KOPT-K1 (cell line): ENCODE data around the gene UCK1.
"Not testable (repeated sequence)": the region's sequence is repeated elsewhere in the genome, so short reads cannot be mapped to it uniquely, and the experiment has no call there.

Source experiments
- H3K27ac ChIP-seq: fragments of 200-600 bp; sonication (generic); 2 replicates; pipeline ENCODE4 v1.5.1; 2016; ENCODE audit warnings: antibody characterized with exemption, mild to moderate bottlenecking, low read depth, low read length; ENCODE audit not compliant: poor library complexity, severe bottlenecking
- H3K36me3 ChIP-seq: fragments of 200-600 bp; sonication (generic); 2 replicates; pipeline ENCODE4 v1.5.1; 2017; ENCODE audit warnings: antibody characterized with exemption, mild to moderate bottlenecking, low read length, moderate library complexity; ENCODE audit not compliant: insufficient read depth
- H3K9me3 ChIP-seq: fragments of 200-600 bp; sonication (generic); 2 replicates; pipeline ENCODE4 v1.5.1; 2017; ENCODE audit warnings: antibody characterized with exemption, low read length, mild to moderate bottlenecking; ENCODE audit not compliant: insufficient read depth, poor library complexity, severe bottlenecking

UCK1 gene

DNA sequence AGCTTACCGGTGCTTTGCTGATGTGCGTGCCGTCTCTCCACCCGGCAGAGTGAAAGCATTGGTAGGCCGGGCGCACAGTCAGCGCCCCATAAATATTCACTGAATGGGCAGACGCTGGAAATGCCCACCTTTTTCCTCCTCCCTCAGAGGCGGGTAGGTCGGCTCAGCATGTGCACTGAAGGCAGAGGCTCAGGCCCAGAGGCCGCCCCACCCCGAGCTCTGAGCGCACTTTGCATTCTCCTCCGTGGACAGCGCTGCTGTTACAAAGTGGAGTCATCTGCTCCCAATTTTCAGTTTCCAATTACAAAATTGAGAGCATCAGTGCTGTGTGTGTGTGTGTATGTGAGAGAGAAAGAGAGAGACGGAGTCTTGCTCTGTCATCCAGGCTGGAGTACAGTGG, 10.6 kb downstream of the UCK1 start:
- no peak overlapping the region for H3K27ac ChIP-seq
- peaks cover 97% of the 10 kb centered on the region for H3K36me3 ChIP-seq
- H3K9me3 ChIP-seq: no peaks in the 10 kb centered on the region

DNA sequence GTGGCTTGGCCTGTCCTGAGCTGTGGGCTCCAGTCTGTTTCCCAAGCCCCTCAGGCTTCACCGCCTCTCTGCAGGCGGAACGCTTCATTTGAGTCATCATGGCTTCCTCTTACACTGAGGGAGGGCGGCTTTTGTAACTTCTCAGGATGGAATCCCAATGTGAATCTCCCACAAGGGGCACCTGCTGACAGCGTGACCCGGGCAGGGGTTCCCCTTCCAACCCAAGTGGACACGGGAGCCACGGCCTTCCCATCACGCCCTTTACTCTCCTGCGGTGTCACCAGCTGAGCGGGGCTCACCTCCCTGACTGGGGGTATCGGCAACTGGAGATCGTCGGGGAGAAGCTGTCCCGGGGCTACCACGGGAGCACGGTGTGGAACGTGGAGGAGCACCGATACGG, 12.5 kb downstream of the UCK1 start:
- peaks cover 96% of the 10 kb centered on the region for H3K36me3 ChIP-seq
- no peak overlapping the region for H3K27ac ChIP-seq
- no peaks in the 10 kb centered on the region for H3K9me3 ChIP-seq

DNA sequence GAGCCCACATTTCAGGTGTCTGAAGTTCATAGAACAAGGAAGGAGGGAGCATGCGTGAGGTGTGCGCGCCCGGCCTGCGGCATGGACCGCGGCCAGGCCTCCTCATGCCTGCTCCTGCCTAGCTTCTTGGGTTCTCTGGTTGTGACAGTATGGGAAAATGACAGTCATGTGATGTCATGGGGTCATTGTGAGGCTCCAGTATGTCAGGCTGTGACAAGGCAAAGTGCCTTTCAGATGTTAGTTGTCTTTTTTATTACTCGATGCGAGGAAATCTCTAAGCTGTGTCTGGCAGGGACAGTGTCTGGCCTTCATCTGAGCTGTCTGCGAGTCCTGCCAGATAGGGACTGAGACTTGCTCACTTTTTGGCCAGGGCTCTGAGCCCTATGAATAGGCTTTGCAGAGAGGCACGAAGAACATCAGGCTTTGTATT, 13.3 kb downstream of the UCK1 start:
- no peak overlapping the region for H3K27ac ChIP-seq
- no peaks in the 10 kb centered on the region for H3K9me3 ChIP-seq
- peaks cover 96% of the 10 kb centered on the region for H3K36me3 ChIP-seq

DNA sequence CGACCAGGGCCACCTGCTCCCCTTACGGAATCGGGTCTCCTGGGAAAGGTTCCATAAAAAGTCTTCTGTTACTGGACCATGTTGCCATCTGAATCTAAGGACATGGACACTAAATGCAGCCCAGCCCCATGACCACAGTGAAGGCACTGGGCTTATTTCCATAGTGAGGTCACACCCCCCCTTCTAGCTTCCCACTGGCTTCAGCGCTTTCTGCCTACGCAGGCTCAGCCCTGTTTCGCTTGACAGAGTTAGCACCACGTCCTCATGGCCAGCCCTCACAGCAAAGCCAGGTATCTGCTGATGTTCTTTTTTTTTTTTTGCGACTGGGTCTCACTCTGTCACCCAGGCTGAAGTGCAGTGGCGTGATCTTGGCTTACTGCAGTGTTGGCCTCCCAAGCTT, 14.1 kb downstream of the UCK1 start:
- H3K36me3 ChIP-seq: peaks cover 96% of the 10 kb centered on the region

DNA sequence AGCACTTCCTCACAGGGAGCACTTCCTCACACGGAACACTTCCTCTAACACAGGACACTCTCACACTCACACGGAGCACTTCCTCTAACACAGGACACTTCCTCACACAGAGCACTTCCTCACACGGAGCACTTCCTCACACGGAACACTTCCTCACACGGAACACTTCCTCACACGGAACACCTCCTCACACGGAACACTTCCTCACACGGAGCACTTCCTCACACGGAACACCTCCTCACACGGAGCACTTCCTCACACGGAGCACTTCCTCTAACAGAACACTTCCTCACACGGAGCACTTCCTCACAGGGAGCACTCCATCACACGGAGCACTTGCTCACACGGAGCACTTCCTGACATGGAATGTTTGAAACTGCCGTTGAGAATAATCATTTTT, 15.0 kb downstream of the UCK1 start:
- no peaks in the 10 kb centered on the region for H3K9me3 ChIP-seq
- H3K36me3 ChIP-seq: peaks cover 96% of the 10 kb centered on the region
- H3K27ac ChIP-seq: no peak overlapping the region

More for the DNA sequence above, 14.1 kb downstream of the UCK1 start:
- H3K27ac ChIP-seq: no peak overlapping the region
- no peaks in the 10 kb centered on the region for H3K9me3 ChIP-seq

DNA sequence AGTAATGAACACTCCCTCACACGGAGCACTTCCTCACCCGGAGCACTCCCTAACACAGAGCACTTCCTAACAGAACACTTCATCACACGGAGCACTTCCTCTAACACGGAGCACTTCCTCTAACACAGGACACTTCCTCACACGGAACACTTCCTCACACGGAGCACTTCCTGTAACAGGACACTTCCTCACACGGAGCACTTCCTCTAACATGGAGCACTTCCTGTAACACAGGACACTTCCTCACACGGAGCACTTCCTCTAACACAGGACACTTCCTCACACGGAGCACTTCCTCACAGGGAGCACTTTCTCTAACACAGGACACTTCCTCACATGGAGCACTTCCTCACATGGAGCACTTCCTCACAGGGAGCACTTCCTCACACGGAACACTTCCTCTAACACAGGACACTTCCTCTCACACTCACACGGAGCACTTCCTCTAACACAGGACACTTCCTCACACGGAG, 15.5 kb downstream of the UCK1 start:
- H3K9me3 ChIP-seq, H3K27ac ChIP-seq: not testable (repeated sequence)
- H3K36me3 ChIP-seq: peaks cover 96% of the 10 kb centered on the region

DNA sequence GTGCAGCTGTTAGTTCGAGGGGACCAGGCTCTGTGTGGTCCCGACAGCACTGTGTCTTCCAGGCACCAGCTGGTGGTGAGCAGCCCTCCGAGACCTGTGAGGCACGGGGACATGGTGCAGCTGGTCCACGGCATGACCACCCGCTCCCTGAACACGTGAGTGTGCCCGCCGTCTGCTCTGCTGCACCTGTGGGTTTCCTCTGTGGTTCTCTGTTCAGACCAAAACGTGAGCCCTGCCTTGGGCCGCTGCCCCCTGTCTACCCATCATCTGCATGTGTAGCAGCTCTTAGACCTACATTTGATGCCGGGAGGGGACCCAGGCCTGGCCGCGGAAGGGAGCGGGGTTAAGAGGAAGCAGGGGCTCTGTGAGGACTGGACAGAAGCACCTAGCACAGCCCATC, 17.9 kb downstream of the UCK1 start:
- H3K9me3 ChIP-seq: no peaks in the 10 kb centered on the region
- peaks cover 88% of the 10 kb centered on the region for H3K36me3 ChIP-seq
- no peak overlapping the region for H3K27ac ChIP-seq

DNA sequence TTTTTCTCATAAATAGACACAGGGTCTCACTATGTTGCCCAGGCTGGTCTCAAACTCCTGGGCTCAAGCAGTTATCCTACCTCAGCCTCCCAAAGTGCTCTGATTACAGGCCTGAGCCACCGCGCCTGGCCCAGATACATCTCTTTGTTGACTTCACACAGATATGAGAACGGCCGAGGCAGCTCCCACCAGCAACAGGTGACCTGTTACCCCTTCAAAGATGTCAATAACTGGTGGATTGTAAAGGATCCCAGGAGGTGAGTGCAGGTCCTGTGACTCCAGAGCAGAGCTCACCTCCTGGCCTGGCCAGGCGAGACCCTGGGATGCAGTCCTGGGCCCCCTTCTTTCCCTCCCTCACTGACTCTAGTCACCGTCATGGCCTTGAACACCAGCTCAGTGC, 19.2 kb downstream of the UCK1 start:
- Histone ChIP-seq H3K36me3 (peaks cover 87% of the 10 kb centered on the region), H3K9me3 (no peaks in the 10 kb centered on the region), H3K27ac (no peak overlapping the region)

DNA sequence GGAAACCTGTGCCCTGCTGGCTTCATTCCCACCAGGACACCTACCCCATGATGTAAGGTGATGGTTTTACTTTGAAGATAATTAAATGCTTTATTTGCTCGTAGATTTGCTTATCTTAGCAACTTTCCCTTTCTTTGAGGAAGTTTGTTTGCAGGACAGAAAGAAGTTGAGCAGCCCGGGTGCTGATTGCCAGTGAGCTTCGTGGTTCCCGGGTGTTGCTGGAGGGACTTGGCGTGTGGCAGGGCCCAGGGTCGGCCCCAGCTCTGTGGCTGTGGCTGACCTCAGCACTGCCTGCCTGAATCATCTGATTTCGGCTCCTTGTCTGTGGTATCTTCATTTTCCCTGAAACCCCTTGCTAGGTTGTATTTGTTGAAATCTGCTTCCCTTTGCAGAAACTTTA, 19.6 kb downstream of the UCK1 start:
- H3K27ac ChIP-seq: no peak overlapping the region
- H3K9me3 ChIP-seq: no peaks in the 10 kb centered on the region
- peaks cover 86% of the 10 kb centered on the region for H3K36me3 ChIP-seq

DNA sequence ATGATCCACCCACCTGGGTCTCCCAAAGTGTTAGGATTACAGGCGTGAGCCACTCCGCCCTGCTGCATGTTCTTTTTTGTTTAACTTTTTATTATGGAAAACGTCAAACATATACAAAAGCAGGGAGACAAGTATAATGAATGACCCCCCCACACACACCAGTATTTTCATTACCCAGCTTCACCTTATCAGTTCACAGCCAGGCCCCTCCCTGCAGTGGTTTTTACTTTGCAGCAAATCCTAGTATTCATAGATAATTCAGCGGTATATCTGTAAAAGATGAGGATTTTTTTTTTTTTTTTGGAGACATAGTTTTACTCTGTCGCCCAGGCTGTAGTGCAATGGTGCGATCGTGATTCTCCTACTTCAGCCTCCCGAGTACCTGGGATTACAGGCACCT, 26.1 kb downstream of the UCK1 start:
- Histone ChIP-seq H3K9me3 (no peaks in the 10 kb centered on the region), H3K27ac (no peak overlapping the region), H3K36me3 (peaks cover 25% of the 10 kb centered on the region)

DNA sequence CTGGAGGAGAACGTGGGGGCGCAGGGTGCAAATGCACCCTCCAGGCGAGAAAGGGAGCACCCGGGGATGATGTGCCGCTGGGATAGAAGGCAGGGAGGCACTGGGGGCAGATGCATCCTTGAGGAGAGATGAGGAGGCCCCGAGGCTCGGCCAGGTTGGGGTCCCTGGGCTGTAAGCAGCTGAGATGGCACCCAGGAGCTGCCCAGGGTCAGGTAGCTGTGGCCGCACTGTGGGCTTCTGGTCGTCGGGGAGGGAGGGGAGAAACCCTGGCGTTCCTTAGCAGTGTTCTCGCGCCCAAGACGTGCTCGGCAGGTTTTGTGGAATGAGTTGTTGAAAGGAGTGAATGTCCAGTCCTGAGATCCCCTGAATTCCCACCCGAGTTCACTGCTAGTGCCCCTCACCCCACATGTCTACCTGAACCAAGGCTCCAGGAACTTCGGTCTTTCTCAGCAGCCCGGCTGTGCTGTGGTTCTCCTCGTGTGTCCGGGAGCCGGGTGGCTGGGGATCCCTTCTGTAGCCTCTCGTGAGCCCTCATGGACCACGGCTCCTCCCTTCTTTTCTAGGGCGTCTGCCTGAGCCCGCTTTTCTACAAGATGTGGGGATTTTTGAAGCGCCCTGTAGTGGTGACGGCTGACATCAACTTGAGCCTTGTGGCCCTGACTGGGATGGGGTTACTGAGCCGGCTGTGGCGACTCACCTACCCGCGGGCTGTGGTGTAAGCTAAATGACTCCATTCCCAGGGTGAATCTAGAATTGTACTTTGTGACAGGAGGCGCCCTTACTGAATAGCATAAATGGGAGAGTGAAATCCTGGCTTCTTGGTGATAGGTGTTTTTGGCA, 27.2 kb downstream of the UCK1 start:
- H3K36me3 ChIP-seq: peaks cover 24% of the 10 kb centered on the region
- no peaks in the 10 kb centered on the region for H3K9me3 ChIP-seq
- H3K27ac ChIP-seq: peak overlapping the region; percentile 79

DNA sequence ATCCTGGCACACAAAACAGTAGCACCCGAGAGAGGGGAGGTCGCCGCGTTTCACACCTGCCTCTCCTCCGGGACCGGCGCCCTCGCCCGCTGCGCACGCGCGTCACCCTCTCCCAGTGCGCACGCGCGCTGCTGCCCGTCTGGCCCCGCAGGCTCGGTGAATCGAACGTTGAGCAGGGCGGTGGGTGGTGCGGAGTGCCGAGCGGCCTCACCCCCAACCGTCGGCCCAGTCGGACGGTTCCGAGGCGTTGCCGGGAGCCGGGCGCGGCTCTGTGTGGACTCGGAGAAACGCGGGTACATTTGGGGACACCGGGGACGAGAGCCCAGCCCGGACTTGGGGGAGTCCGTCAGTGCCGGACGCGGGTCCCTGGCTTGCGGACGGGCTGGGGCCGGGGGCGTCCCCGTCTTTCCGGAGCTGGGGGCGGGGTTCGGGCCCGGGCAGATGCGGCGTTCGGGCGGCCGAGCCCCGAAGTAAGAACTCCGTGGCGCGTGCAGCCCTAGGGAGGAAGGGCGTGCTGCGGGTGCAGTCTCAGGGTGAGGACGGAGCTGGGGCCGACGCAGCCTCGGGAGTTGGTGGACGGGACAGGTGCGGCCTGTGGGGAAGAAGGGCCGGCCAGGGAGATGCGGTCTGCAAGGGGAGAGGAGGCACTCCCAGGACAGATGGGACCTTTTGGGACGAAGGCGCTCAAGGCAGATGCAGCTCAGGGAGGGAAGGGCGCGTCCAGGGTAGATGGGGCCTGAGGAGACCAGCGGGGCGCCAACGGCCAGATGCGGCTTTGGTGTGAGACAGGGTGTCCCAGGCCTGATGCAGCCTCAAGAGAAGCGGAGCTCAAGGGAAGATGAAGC, 28.1 kb downstream of the UCK1 start, which contains the start of gene POMT1:
TSS of gene POMT1 (plus strand) at position 138 of the 845 bp plus-strand sequence. CDS start 1,301 bp downstream, outside the sequence.
- peaks cover 33% of the 10 kb centered on the region for H3K36me3 ChIP-seq
- H3K27ac ChIP-seq: peak within 1 kb of the TSS; percentile 79
- H3K9me3 ChIP-seq: no peaks in the 10 kb centered on the region

DNA sequence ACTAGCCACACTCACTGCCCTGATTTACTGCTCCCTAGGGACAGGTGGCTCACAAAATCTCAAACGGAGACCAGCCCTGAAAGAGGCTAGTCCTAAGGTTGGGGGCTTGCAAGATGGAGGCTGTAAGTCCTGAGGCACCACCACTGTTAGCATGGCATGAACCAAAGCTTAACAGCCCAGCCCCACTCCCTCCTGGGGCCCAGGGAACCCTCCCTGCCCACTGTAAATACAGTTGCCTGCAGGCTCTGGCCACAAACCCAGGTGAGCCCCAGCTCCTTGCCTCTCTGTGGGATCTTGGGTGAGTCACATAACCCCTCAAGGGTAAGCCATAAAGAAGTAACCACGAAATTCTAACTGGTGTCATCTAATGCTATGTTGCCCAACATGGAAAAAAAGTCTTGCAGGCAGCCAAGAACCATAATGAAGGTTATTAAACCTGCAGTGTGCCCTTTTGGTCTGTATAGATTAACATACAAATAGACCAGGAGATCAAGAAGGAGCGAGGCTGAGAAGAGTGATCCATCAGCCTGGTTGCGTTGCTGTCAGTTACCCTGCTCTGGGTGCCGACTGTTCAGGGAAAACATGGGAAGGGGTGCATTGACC, 30.0 kb downstream of the UCK1 start:
- Histone ChIP-seq H3K27ac (peak overlapping the region; percentile 79), H3K9me3 (no peaks in the 10 kb centered on the region), H3K36me3 (peaks cover 37% of the 10 kb centered on the region)

DNA sequence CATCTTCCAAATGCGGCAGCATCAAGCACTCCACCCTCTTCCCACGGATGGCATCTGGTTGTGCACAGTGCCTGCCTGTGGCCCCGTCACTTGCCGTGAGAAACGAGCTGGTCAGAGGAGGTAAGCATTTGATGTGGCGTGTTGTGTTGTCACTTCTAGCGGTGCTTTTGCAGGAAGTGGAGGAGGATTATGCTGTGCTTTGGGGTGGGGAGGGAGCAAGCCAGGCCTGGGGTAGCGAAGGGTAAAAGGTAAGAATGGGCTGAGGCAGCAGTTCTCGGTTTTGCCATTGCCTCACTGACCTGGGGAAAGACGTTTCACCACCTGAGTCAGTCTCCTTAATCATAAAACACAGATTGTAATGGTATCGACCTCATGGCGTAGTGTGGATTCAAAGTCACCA, 30.7 kb downstream of the UCK1 start:
- Histone ChIP-seq H3K36me3 (peaks cover 44% of the 10 kb centered on the region), H3K27ac (peak overlapping the region; percentile 79), H3K9me3 (no peaks in the 10 kb centered on the region)

DNA sequence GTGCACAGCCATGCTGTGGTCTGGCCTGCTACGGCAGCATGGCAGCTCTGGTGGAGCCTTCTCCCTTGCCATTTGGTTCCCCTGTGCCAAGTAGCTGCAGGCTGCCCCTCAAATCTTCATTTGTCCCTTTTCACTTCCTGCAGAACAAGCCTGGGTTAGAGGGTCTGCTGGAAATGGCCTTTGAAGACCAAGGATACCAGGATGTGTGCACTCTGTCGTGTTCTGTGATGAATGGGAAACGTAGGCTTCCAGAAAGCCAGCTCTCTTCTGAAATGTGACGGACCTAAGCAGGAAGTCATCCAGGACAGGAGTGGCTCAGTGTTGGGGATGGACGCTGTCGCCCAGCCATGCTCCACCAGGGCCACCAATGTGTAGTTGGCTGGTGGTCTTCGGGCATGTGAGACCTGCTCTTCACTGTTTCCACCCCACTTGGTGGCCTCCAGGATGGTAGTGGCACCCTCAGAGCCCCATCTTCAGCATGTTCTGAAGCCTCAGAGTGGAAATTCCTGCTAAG, 31.8 kb downstream of the UCK1 start:
- Histone ChIP-seq H3K9me3 (no peaks in the 10 kb centered on the region), H3K27ac (peak overlapping the region; percentile 79)

More for the DNA sequence above, 31.8 kb downstream of the UCK1 start:
- H3K36me3 ChIP-seq: peaks cover 54% of the 10 kb centered on the region
